ENCODE data around the gene PPIL6.
"Not testable (repeated sequence)": the region's sequence is repeated elsewhere in the genome, so short reads cannot be mapped to it uniquely, and the experiment has no call there.

The PPIL6 gene

GRCh38 chr6:109373331-109373730, 67.1 kb downstream of the PPIL6 start:
- Histone ChIP-seq H3K27me3 (no peaks in the 10 kb centered on the region), H3K36me3 (peaks cover 62 to 84% (median 65%) of the 10 kb centered on the region in 3 donors), H3K4me3 (no peak overlapping the region), H3K27ac (no peak overlapping the region), H3K4me1 (peaks cover 0 to 61% (median 11%) of the 10 kb centered on the region in 4 donors), H3K9me3 (no peaks in the 10 kb centered on the region)
- no peak for TF ChIP-seq CTCF (IDR thresholded peaks at IDR 0.05)
- DNase-seq = no peak
- intact Hi-C loops (cut with DNase I; ENCODE audit: low total_unique reads) = no loop called here

GRCh38 chr6:109372130-109372529, 68.3 kb downstream of the PPIL6 start:
- Histone ChIP-seq H3K9me3 (no peaks in the 10 kb centered on the region), H3K4me1 (peaks cover 0 to 49% (median 9%) of the 10 kb centered on the region in 4 donors), H3K27me3 (no peaks in the 10 kb centered on the region), H3K4me3 (no peak overlapping the region), H3K36me3 (peaks cover 64 to 84% (median 66%) of the 10 kb centered on the region in 3 donors), H3K27ac (no peak overlapping the region)
- intact Hi-C loops (cut with DNase I; ENCODE audit: low total_unique reads) = no loop called here
- no peak for TF ChIP-seq CTCF (IDR thresholded peaks at IDR 0.05)
- DNase-seq = no peak

GRCh38 chr6:109370792-109371191, 69.6 kb downstream of the PPIL6 start:
- no peak for DNase-seq
- no peak overlapping the region for H3K4me3 ChIP-seq
- H3K27ac ChIP-seq = no peak overlapping the region
- no peaks in the 10 kb centered on the region for H3K9me3 ChIP-seq
- no peak for TF ChIP-seq CTCF (IDR thresholded peaks at IDR 0.05)
- H3K27me3 ChIP-seq = no peaks in the 10 kb centered on the region
- peaks cover 0 to 45% (median 9%) of the 10 kb centered on the region in 4 donors for H3K4me1 ChIP-seq
- intact Hi-C loops (cut with DNase I; ENCODE audit: low total_unique reads) = no loop called here
- peaks cover 55 to 84% (median 61%) of the 10 kb centered on the region in 3 donors for H3K36me3 ChIP-seq

GRCh38 chr6:109370336-109370735, 70.1 kb downstream of the PPIL6 start:
- Histone ChIP-seq H3K4me1 (peaks cover 0 to 45% (median 9%) of the 10 kb centered on the region in 4 donors), H3K27ac (no peak overlapping the region), H3K9me3 (no peaks in the 10 kb centered on the region), H3K36me3 (peaks cover 54 to 84% (median 64%) of the 10 kb centered on the region in 3 donors), H3K27me3 (no peaks in the 10 kb centered on the region), H3K4me3 (no peak overlapping the region)
- intact Hi-C loops (cut with DNase I; ENCODE audit: low total_unique reads) = no loop called here
- no peak for TF ChIP-seq CTCF (IDR thresholded peaks at IDR 0.05)
- DNase-seq = no peak

GRCh38 chr6:109369728-109370127, 70.7 kb downstream of the PPIL6 start:
- Histone ChIP-seq H3K4me1 (peaks cover 0 to 43% (median 9%) of the 10 kb centered on the region in 4 donors), H3K27me3 (no peaks in the 10 kb centered on the region), H3K27ac (no peak overlapping the region), H3K4me3 (no peak overlapping the region), H3K36me3 (peaks cover 53 to 84% (median 64%) of the 10 kb centered on the region in 3 donors), H3K9me3 (no peaks in the 10 kb centered on the region)
- DNase-seq = no peak
- TF ChIP-seq CTCF (IDR thresholded peaks at IDR 0.05) = no peak
- intact Hi-C loops (cut with DNase I; ENCODE audit: low total_unique reads) = no loop called here

GRCh38 chr6:109364382-109365078, 75.9 kb downstream of the PPIL6 start:
- DNase-seq; H3K27me3 ChIP-seq; H3K9me3 ChIP-seq; H3K27ac ChIP-seq; H3K4me3 ChIP-seq; H3K4me1 ChIP-seq; intact Hi-C loops (cut with DNase I; ENCODE audit: low total_unique reads): not testable (repeated sequence)
- H3K36me3 ChIP-seq = peaks cover 47 to 86% (median 66%) of the 10 kb centered on the region in 3 donors

All from tibial artery (tissue), 4 donors.